ENCODE data around the gene DSCAM. TPM values are rescaled to one million over a fixed set of nuclear protein-coding genes. Genes with fewer than 3 reads are reported as not detected.

The DSCAM gene
- total and polyA plus RNA-seq, 2 donors (not counting 1 experiment from before 2014, with no cell fraction given), result not detected

GRCh38 chr21:40208206-40208947, 638.6 kb downstream of the DSCAM start:
- POLR2A ChIA-PET, result no interaction called here
- Histone ChIP-seq H3K27ac (ENCODE audit: low read length in 2 of 2) (no peak overlapping the region), H3K36me3 (replicated peaks in 1 of 2; ENCODE audit: control extremely low read depth in 1 of 2, control insufficient read depth in 1 of 2, extremely low read depth in 1 of 2, insufficient read depth in 2 of 2, low read length in 1 of 2) (no peaks in the 10 kb centered on the region), H3K9me3 (ENCODE audit: control extremely low read depth in 1 of 3, control insufficient read depth in 2 of 3, insufficient read depth in 1 of 3, low read length in 2 of 3) (peaks cover 0 to 3% (median 0%) of the 10 kb centered on the region in 3 donors), H3K27me3 (replicated peaks in 1 of 4; ENCODE audit: control extremely low read depth in 1 of 4, control insufficient read depth in 3 of 4, insufficient read depth in 4 of 4, low read length in 3 of 4) (no peaks in the 10 kb centered on the region), H3K4me1 (ENCODE audit: control insufficient read depth in 2 of 2, insufficient read depth in 2 of 2, low read length in 2 of 2) (no peaks in the 10 kb centered on the region), H3K9ac (ENCODE audit: low read length) (no peak overlapping the region), H4K20me1 (ENCODE audit: control insufficient read depth, insufficient read depth, low read length, poor library complexity, severe bottlenecking) (no peaks in the 10 kb centered on the region), H3K4me2 (replicated peaks; ENCODE audit: low read depth, low read length, poor library complexity, severe bottlenecking) (no peak overlapping the region), H2AFZ (ENCODE audit: insufficient read depth, low read depth, low read length, poor library complexity, severe bottlenecking) (no peak overlapping the region), H3K79me2 (ENCODE audit: control insufficient read depth, insufficient read depth, low read length) (no peaks in the 10 kb centered on the region), H3K4me3 (ENCODE audit: control extremely low read depth in 1 of 5, extremely low read depth in 1 of 5, insufficient read depth in 1 of 5, low read depth in 2 of 5, low read length in 4 of 5) (no peak overlapping the region)
- H3K4me1 Mint-ChIP-seq, result no peaks in the 10 kb centered on the region
- ATAC-seq (ENCODE audit: low read depth) (no peak), DNase-seq (no peak)
- H3K9me3 Mint-ChIP-seq (ENCODE audit: insufficient read depth), result no peaks in the 10 kb centered on the region
- no peak overlapping the region for H3K27ac Mint-ChIP-seq
- 90% methylated on average over 7 of the region's 9 CpGs for WGBS (ENCODE audit: insufficient coverage)
- no peak overlapping the region for H3K4me3 Mint-ChIP-seq
- intact Hi-C loops (cut with micrococcal nuclease), result no loop called here
- no peak for TF ChIP-seq CTCF (IDR thresholded peaks at IDR 0.05)
- TF ChIP-seq EZH2 (IDR thresholded peaks at IDR 0.05; ENCODE audit: borderline replicate concordance, insufficient read depth, low read depth, low read length, poor library complexity, severe bottlenecking), result no peak
- CTCF ChIA-PET, result no interaction called here
- H3K27me3 Mint-ChIP-seq, result no peaks in the 10 kb centered on the region

DNA sequence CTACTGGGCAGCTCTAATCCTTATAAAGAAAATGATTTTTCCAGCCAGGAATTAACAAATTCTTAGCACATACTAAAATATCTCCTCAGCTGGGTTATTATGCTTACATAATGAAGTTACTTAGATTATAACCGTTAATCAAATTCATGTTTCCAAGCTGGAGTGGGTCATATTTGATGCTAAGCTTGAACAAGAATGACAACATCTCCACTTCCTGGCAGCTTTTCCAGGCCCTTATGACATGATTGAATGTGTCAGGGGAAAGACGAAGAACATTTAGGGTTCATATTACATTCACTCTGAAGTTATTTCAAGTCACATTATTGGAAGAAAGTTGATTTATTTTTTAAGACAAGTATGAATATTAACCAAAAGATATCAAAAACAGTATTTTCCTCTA, 646.0 kb downstream of the DSCAM start:
- no peaks in the 10 kb centered on the region for H3K27me3 Mint-ChIP-seq
- H3K4me1 Mint-ChIP-seq, result no peaks in the 10 kb centered on the region
- intact Hi-C loops (cut with micrococcal nuclease), result no loop called here
- Histone ChIP-seq H3K4me2 (replicated peaks; ENCODE audit: low read depth, low read length, poor library complexity, severe bottlenecking) (no peak overlapping the region), H2AFZ (ENCODE audit: insufficient read depth, low read depth, low read length, poor library complexity, severe bottlenecking) (no peak overlapping the region), H3K27me3 (replicated peaks in 1 of 4; ENCODE audit: control extremely low read depth in 1 of 4, control insufficient read depth in 3 of 4, insufficient read depth in 4 of 4, low read length in 3 of 4) (no peaks in the 10 kb centered on the region), H3K9ac (ENCODE audit: low read length) (no peak overlapping the region), H3K79me2 (ENCODE audit: control insufficient read depth, insufficient read depth, low read length) (no peaks in the 10 kb centered on the region), H3K27ac (ENCODE audit: low read length in 2 of 2) (no peak overlapping the region), H3K4me3 (ENCODE audit: control extremely low read depth in 1 of 5, extremely low read depth in 1 of 5, insufficient read depth in 1 of 5, low read depth in 2 of 5, low read length in 4 of 5) (no peak overlapping the region), H3K9me3 (ENCODE audit: control extremely low read depth in 1 of 3, control insufficient read depth in 2 of 3, insufficient read depth in 1 of 3, low read length in 2 of 3) (peaks cover 0 to 10% (median 0%) of the 10 kb centered on the region in 3 donors), H3K4me1 (ENCODE audit: control insufficient read depth in 2 of 2, insufficient read depth in 2 of 2, low read length in 2 of 2) (no peaks in the 10 kb centered on the region), H4K20me1 (ENCODE audit: control insufficient read depth, insufficient read depth, low read length, poor library complexity, severe bottlenecking) (no peaks in the 10 kb centered on the region), H3K36me3 (replicated peaks in 1 of 2; ENCODE audit: control extremely low read depth in 1 of 2, control insufficient read depth in 1 of 2, extremely low read depth in 1 of 2, insufficient read depth in 2 of 2, low read length in 1 of 2) (no peaks in the 10 kb centered on the region)
- POLR2A ChIA-PET, result no interaction called here
- no peak overlapping the region for H3K4me3 Mint-ChIP-seq
- no peak for ATAC-seq (ENCODE audit: low read depth)
- H3K27ac Mint-ChIP-seq, result no peak overlapping the region
- DNase-seq, result no peak
- CTCF ChIA-PET, result no interaction called here
- no CpG with 5 or more reads among the region's 2 CpGs for WGBS (ENCODE audit: insufficient coverage)
- TF ChIP-seq CTCF (IDR thresholded peaks at IDR 0.05) (no peak), EZH2 (IDR thresholded peaks at IDR 0.05; ENCODE audit: borderline replicate concordance, insufficient read depth, low read depth, low read length, poor library complexity, severe bottlenecking) (no peak)
- H3K9me3 Mint-ChIP-seq (ENCODE audit: insufficient read depth), result peaks cover 4% of the 10 kb centered on the region
